ENCODE results near the gene PTTG1IP.

- TF ChIP-seq EZH2 (IDR thresholded peaks at IDR 0.05; ENCODE audit: low read length, unreplicated experiment) = no peak
- TF ChIP-seq CTCF (conservative IDR thresholded peaks at IDR 0.05; ENCODE audit: low read depth, low read length) = no peak
These were observed 688 bp downstream of the PTTG1IP start for GRCh38 chr21:44872649-44873355.
